H9 (cell line): ENCODE results near the gene TAF10. TPM values are rescaled to one million over a fixed set of nuclear protein-coding genes. Genes with fewer than 3 reads are reported as not detected.

Experiments
- DNase-seq: peaks from one replicate; pipeline ENCODE4 v3.0.0-alpha.2; 2017
- H2AFZ ChIP-seq: one replicate; pipeline ENCODE4 v1.6.1; 2013; ENCODE audit warnings: mild to moderate bottlenecking, low read length, control low read depth, moderate library complexity
- H2AK5ac ChIP-seq: 2 replicates; pipeline ENCODE4 v1.6.1; 2013; ENCODE audit warnings: low read length, control low read depth, mixed read lengths; ENCODE audit not compliant: insufficient read length
- H2BK120ac ChIP-seq: one replicate; pipeline ENCODE4 v1.6.1; 2013; ENCODE audit warnings: low read depth, mild to moderate bottlenecking, low read length, control low read depth, inconsistent platforms; ENCODE audit not compliant: poor library complexity, severe bottlenecking
- H2BK12ac ChIP-seq: 2 replicates; pipeline ENCODE4 v1.6.1; 2013; ENCODE audit warnings: low read length, control low read depth, mixed read lengths, low read depth; ENCODE audit not compliant: insufficient read length
- H2BK15ac ChIP-seq: 2 replicates; pipeline ENCODE4 v1.6.1; 2013; ENCODE audit warnings: low read depth, low read length, control low read depth
- H2BK20ac ChIP-seq: one replicate; pipeline ENCODE4 v1.6.1; 2013; ENCODE audit warnings: low read depth, mild to moderate bottlenecking, low read length, control low read depth, inconsistent platforms; ENCODE audit not compliant: poor library complexity, severe bottlenecking
- H2BK5ac ChIP-seq: 2 replicates; pipeline ENCODE4 v1.6.1; 2013; ENCODE audit warnings: low read length, control low read depth, mixed read lengths; ENCODE audit not compliant: insufficient read length
- H3K14ac ChIP-seq: 2 replicates; pipeline ENCODE4 v1.6.1; 2013; ENCODE audit warnings: low read length, control low read depth; ENCODE audit not compliant: insufficient read depth
- H3K18ac ChIP-seq: 2 replicates; pipeline ENCODE4 v1.6.1; 2013; ENCODE audit warnings: low read depth, mild to moderate bottlenecking, mixed read lengths, low read length, control low read depth; ENCODE audit not compliant: insufficient read length
- H3K23ac ChIP-seq: 2 replicates; pipeline ENCODE4 v1.6.1; 2013; ENCODE audit warnings: low read length, control low read depth, mixed read lengths, low read depth; ENCODE audit not compliant: insufficient read length
- H3K23me2 ChIP-seq: 2 replicates; pipeline ENCODE4 v1.6.1; 2013; ENCODE audit warnings: low read depth, mild to moderate bottlenecking, mixed read lengths, low read length, control low read depth; ENCODE audit not compliant: insufficient read length, poor library complexity, severe bottlenecking
- H3K27ac ChIP-seq: 2 replicates; pipeline ENCODE4 v1.5.1; 2013; ENCODE audit warnings: low read length, control low read depth, mixed read lengths, low read depth; ENCODE audit not compliant: insufficient read length
- H3K27me3 ChIP-seq: 2 replicates; pipeline ENCODE4 v1.6.1; 2013; ENCODE audit warnings: low read length, control low read depth, inconsistent platforms; ENCODE audit not compliant: insufficient read depth
- H3K4ac ChIP-seq: 2 replicates; pipeline ENCODE4 v1.6.1; 2013; ENCODE audit warnings: low read depth, mild to moderate bottlenecking, control low read depth, inconsistent platforms, low read length, moderate library complexity
- H3K4me1 ChIP-seq: 2 replicates; pipeline ENCODE4 v1.6.1; 2013; ENCODE audit warnings: low read length, control low read depth, inconsistent platforms; ENCODE audit not compliant: insufficient read depth
- H3K4me2 ChIP-seq: 2 replicates; pipeline ENCODE4 v1.6.1; 2013; ENCODE audit warnings: low read length, control low read depth, mixed read lengths; ENCODE audit not compliant: insufficient read length, insufficient read depth
- H3K56ac ChIP-seq: 2 replicates; pipeline ENCODE4 v1.6.1; 2013; ENCODE audit warnings: low read depth, mild to moderate bottlenecking, mixed read lengths, low read length, control low read depth; ENCODE audit not compliant: insufficient read length
- H3K79me1 ChIP-seq: 2 replicates; pipeline ENCODE4 v1.6.1; 2013; ENCODE audit warnings: low read depth, mild to moderate bottlenecking, moderate library complexity, low read length, control low read depth, inconsistent platforms; ENCODE audit not compliant: insufficient read depth, poor library complexity, severe bottlenecking
- H3K79me2 ChIP-seq: 2 replicates; pipeline ENCODE4 v1.6.1; 2013; ENCODE audit warnings: low read length, control low read depth, inconsistent platforms; ENCODE audit not compliant: insufficient read depth
- H3K9ac ChIP-seq: 2 replicates; pipeline ENCODE4 v1.6.1; 2013; ENCODE audit warnings: low read length, control low read depth, mixed read lengths; ENCODE audit not compliant: insufficient read length; ENCODE audit errors: extremely low read depth
- H3K9me3 ChIP-seq: one replicate; pipeline ENCODE4 v1.6.1; 2013; ENCODE audit warnings: low read depth, low read length, inconsistent platforms; ENCODE audit not compliant: control insufficient read depth
- H3T11ph ChIP-seq: one replicate; pipeline ENCODE4 v1.6.1; 2013; ENCODE audit warnings: mild to moderate bottlenecking, low read length, control low read depth, inconsistent platforms
- H4K20me1 ChIP-seq: one replicate; pipeline ENCODE4 v1.6.1; 2013; ENCODE audit not compliant: control insufficient read depth, insufficient read length, insufficient read depth
- H4K5ac ChIP-seq: 2 replicates; pipeline ENCODE4 v1.6.1; 2013; ENCODE audit warnings: low read depth, mild to moderate bottlenecking, mixed read lengths, low read length, control low read depth; ENCODE audit not compliant: insufficient read length
- H4K8ac ChIP-seq: replicated peaks from 2 replicates; pipeline ENCODE4 v1.6.1; 2013; ENCODE audit warnings: low read length, control low read depth, mixed read lengths, low read depth; ENCODE audit not compliant: insufficient read length
- H4K91ac ChIP-seq: 2 replicates; pipeline ENCODE4 v1.6.1; 2013; ENCODE audit warnings: low read depth, mild to moderate bottlenecking, moderate library complexity, mixed read lengths, low read length, control low read depth; ENCODE audit not compliant: insufficient read length
- H3K27ac Mint-ChIP-seq, 3 experiments: 2 replicates in 2 of 3; 3 replicates in 1 of 3; pipeline ENCODE4 v1.8.0; 2020 to 2021; ENCODE audit warnings: mixed read lengths in 3 of 3, mild to moderate bottlenecking in 1 of 3, moderate library complexity in 1 of 3
- H3K27me3 Mint-ChIP-seq: 2 replicates; pipeline ENCODE4 v1.8.0; 2021; ENCODE audit warnings: low read depth, mild to moderate bottlenecking, moderate library complexity, mixed read lengths
- H3K36me3 Mint-ChIP-seq, 3 experiments: 2 replicates in 2 of 3; 3 replicates in 1 of 3; pipeline ENCODE4 v1.8.0; 2020 to 2021; ENCODE audit warnings: low read depth in 3 of 3, mixed read lengths in 3 of 3; ENCODE audit not compliant: insufficient read depth in 1 of 3
- H3K4me1 Mint-ChIP-seq, 2 experiments: 2 replicates each; pipeline ENCODE4 v1.8.0; 2020; ENCODE audit warnings: mixed read lengths in 2 of 2
- H3K4me3 Mint-ChIP-seq, 2 experiments: 2 replicates in 1 of 2; 3 replicates in 1 of 2; pipeline ENCODE4 v1.8.0; 2020 to 2021; ENCODE audit warnings: mild to moderate bottlenecking in 2 of 2, mixed read lengths in 2 of 2, moderate library complexity in 1 of 2
- H3K9me3 Mint-ChIP-seq, 2 experiments: 2 replicates in 1 of 2; 3 replicates in 1 of 2; pipeline ENCODE4 v1.8.0; 2020; ENCODE audit warnings: mild to moderate bottlenecking in 2 of 2, mixed read lengths in 2 of 2, moderate library complexity in 1 of 2
- WGBS: extraction: QIAGEN DNeasy Blood & Tissue Kit; methylation state at CpG from one replicate; pipeline ENCODE4 v1.1.7; 2013; ENCODE audit warnings: missing lambda C conversion rate, low lambda C conversion rate, mixed read lengths; ENCODE audit not compliant: insufficient read length; ENCODE audit errors: extremely low coverage; 5-methylcytosine and 5-hydroxymethylcytosine counted together
- total RNA-seq: library from RNA; stranded (reverse); gene quantifications from 2 replicates; pipeline ENCODE4 v1.2.1, GENCODE V29; 2021
- TF ChIP-seq, protein P1 (sequence below): fragments of 200-600 bp; sonication (generic); conservative IDR thresholded peaks from 3 replicates; pipeline ENCODE4 v1.8.0; 2021; ENCODE audit warnings: antibody characterized with exemption, mild to moderate bottlenecking

TAF10 gene
- total RNA-seq, 1 experiment from 2014 or later = 198 TPM

DNA sequence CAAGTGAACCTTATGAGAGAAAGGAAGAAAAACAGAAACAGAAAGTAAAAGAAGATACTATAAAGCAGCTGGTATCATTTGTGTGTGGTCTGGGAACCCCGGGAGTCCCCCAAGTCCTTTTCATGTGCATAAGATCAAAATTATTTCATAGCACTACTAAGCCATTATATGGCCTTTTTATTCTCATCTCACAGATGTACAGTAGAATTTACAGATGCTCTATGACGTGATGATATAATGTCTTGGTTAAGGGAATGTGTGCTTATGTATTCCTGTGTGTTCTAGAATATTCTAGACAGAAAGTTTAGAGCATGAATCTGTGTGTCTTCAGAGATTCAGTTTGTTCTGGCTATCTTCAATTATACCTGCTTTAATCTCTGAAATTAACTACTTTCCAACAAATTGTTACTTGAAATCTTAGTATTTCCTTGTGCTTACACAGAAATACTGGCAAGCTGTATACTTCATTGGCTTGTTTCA lies 15.8 kb upstream of the TAF10 start:
- peaks cover 2 to 35% (median 17%) of the 10 kb centered on the region in 3 experiments for H3K36me3 Mint-ChIP-seq
- Histone ChIP-seq H3K4me2 (no peak overlapping the region), H2BK15ac (no peak overlapping the region), H2BK20ac (no peak overlapping the region), H3K23me2 (peaks cover 9% of the 10 kb centered on the region), H2BK5ac (no peak overlapping the region), H3K9ac (no peak overlapping the region), H3K18ac (no peak overlapping the region), H4K8ac (no peak overlapping the region), H4K5ac (no peak overlapping the region), H3K27me3 (peaks cover 18% of the 10 kb centered on the region; the same call in 1 of the 2 replicates), H4K20me1 (no peaks in the 10 kb centered on the region), H3K4me1 (no peaks in the 10 kb centered on the region), H3T11ph (no peak overlapping the region), H4K91ac (no peak overlapping the region), H2BK120ac (no peak overlapping the region), H2AK5ac (no peak overlapping the region), H2BK12ac (no peak overlapping the region), H3K4ac (no peak overlapping the region), H3K23ac (no peak overlapping the region), H3K27ac (no peak overlapping the region), H3K9me3 (no peaks in the 10 kb centered on the region), H3K56ac (no peak overlapping the region), H3K79me1 (no peaks in the 10 kb centered on the region), H3K14ac (no peak overlapping the region), H3K79me2 (no peaks in the 10 kb centered on the region), H2AFZ (no peak overlapping the region)
- no peak overlapping the region for H3K4me3 Mint-ChIP-seq
- no peak for DNase-seq
- WGBS = no CpG with 5 or more reads among the region's 2 CpGs
- H3K9me3 Mint-ChIP-seq = no peaks in the 10 kb centered on the region
- no peak overlapping the region for H3K27ac Mint-ChIP-seq
- peaks cover 43% of the 10 kb centered on the region for H3K27me3 Mint-ChIP-seq
- TF ChIP-seq, protein P1, sequence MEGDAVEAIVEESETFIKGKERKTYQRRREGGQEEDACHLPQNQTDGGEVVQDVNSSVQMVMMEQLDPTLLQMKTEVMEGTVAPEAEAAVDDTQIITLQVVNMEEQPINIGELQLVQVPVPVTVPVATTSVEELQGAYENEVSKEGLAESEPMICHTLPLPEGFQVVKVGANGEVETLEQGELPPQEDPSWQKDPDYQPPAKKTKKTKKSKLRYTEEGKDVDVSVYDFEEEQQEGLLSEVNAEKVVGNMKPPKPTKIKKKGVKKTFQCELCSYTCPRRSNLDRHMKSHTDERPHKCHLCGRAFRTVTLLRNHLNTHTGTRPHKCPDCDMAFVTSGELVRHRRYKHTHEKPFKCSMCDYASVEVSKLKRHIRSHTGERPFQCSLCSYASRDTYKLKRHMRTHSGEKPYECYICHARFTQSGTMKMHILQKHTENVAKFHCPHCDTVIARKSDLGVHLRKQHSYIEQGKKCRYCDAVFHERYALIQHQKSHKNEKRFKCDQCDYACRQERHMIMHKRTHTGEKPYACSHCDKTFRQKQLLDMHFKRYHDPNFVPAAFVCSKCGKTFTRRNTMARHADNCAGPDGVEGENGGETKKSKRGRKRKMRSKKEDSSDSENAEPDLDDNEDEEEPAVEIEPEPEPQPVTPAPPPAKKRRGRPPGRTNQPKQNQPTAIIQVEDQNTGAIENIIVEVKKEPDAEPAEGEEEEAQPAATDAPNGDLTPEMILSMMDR = no peak
- H3K4me1 Mint-ChIP-seq = peaks cover 3% of the 10 kb centered on the region in 2 experiments; a peak in 2 of 4 replicates
